ENCODE data around the gene MARCOL.

Gene MARCOL, protein sequence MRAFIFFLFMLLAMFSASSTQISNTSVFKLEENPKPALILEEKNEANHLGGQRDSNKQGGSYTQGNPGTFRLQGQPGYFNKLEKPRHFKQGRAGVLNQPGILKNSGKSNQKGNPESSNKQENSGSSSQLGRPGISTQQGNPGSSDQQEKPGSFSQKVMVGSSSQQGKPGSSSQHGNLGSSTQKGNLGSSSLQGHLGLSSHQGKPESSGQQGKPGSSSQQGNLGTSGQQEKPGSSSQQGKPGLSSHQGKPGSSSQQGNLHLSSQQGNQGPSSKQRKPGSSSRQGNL

DNA sequence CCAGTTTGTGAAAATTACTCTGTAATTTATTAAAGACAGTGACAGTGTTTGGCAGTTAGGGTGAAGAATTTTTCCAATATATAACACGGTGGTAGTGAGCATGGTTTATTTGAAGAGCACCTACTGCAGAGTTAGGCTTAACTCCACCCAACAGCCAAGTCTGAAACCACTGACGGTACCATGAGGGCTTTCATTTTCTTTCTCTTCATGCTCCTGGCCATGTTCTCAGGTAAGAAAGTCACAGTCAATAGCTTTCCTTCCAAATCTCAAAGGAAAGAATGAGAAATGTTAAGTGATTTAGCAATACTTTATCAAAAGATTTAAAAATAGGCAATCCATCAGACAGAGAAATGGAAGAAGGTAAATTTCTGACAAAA is at the start of gene MARCOL:
TSS of gene MARCOL (plus strand) at position 108 of the 377 bp plus-strand sequence. CDS start at position 181, 73 bp downstream.
- Mint-ChIP-seq H3K36me3 (no peaks in the 10 kb centered on the region), H3K27ac (no peak within 1 kb of the TSS), H3K4me1 (ENCODE audit: low read depth) (no peaks in the 10 kb centered on the region), H3K27me3 (no peaks in the 10 kb centered on the region), H3K4me3 (no peak within 1 kb of the TSS), H3K9me3 (ENCODE audit: low read depth) (no peaks in the 10 kb centered on the region)

DNA sequence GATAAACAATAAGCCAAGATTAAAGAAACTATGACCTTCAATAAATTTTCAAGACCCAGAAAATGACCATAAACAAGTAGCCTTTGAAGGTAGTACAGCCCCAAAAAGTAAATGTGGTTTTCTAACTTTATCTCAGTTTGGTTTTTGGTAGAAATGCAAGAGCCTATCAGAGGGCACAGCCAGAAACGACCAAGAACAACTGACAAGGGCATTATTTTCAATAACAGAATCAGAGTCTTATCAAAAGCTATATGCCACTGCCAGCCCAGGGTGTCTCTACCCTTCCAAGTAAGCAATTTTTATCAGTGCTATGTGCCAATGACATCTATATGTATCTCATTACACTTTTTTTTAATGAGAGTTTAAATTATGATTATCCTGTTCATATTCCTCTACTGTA is 47.3 kb upstream of the MARCOL start:
- Mint-ChIP-seq H3K27ac (no peak overlapping the region), H3K36me3 (no peaks in the 10 kb centered on the region), H3K9me3 (ENCODE audit: low read depth) (no peaks in the 10 kb centered on the region), H3K4me3 (no peak overlapping the region), H3K4me1 (ENCODE audit: low read depth) (no peaks in the 10 kb centered on the region), H3K27me3 (peaks cover 5% of the 10 kb centered on the region)

DNA sequence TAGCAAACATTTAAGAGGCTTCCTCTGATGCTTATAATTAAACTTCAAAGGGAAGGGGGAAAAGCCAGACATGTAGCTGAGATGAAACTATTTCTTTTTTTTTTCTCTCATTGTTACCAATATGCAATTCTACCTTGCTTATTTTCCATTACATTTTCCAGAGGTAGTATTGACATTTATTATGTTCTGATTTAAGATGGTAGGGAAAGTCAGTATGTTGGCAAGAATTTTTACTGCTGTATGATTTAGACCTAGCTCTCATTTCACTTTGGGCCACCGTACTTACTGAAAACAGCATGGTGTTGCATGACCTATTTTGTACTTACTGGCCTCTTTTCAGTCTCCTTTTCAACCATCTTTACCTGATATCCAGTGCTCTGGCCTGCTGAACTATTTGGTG is 45.1 kb upstream of the MARCOL start:
- Mint-ChIP-seq H3K27me3 (peaks cover 6% of the 10 kb centered on the region), H3K9me3 (ENCODE audit: low read depth) (no peaks in the 10 kb centered on the region), H3K4me3 (no peak overlapping the region)

DNA sequence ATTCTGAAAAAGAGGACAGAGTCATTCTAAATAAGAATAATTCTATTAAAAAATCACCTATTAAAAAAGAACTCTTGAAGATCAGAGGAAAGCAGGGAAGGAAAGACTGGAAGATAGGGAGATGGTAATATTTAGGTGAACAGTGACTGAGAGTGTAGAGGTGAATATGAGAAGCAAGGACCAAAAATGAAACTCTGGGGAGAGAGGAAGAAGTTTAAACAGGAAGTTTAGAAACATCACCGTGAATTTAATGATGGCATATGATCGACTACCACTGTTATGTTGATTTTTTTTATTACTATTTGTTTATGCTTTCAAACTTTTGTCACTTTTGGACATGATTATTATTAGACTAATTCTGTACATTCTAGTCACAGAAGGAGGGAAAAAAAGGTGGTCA is 37.2 kb upstream of the MARCOL start:
- Mint-ChIP-seq H3K4me1 (ENCODE audit: low read depth) (no peaks in the 10 kb centered on the region), H3K4me3 (no peak overlapping the region), H3K36me3 (no peaks in the 10 kb centered on the region), H3K27me3 (peaks cover 5% of the 10 kb centered on the region), H3K27ac (no peak overlapping the region), H3K9me3 (ENCODE audit: low read depth) (no peaks in the 10 kb centered on the region)

More for the DNA sequence above, 45.1 kb upstream of the MARCOL start:
- H3K36me3 Mint-ChIP-seq: no peaks in the 10 kb centered on the region
- no peak overlapping the region for H3K27ac Mint-ChIP-seq
- H3K4me1 Mint-ChIP-seq (ENCODE audit: low read depth): no peaks in the 10 kb centered on the region

DNA sequence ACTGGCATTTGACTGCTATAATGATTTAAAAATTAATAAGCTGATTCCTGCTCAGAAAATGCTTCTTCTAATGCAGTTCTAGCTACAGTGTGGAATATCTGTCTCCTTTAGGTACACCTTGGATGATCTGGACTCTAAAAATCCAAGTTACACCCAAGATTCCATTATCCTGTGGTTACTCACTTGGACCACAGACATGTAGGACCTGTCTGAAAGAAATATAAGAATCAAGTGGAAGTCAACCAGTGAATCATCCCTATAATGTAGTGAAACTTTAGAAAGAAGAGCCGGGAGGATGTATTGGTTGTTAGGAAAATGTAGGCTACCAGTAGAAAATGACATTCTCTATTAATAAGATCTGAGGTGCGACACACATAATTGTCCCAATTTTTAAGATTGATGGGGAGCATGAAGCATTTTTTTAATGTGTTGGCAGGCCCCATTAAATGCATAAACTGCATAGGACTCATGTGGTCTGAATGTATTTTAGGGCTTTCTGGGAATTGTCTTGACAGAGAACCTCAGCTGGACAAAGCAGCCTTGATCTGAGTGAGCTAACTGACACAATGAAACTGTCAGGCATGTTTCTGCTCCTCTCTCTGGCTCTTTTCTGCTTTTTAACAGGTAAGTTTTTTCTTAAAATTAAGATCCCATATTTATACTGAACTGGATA is 35.7 kb upstream of the MARCOL start, which contains the start of gene SPINK6:
TSS of gene SPINK6 (plus strand) at position 512 of the 673 bp plus-strand sequence. CDS start at position 567, 55 bp downstream.
- Mint-ChIP-seq H3K27me3 (peaks cover 8% of the 10 kb centered on the region), H3K36me3 (no peaks in the 10 kb centered on the region), H3K4me1 (ENCODE audit: low read depth) (no peaks in the 10 kb centered on the region), H3K9me3 (ENCODE audit: low read depth) (no peaks in the 10 kb centered on the region), H3K4me3 (no peak within 1 kb of the TSS), H3K27ac (no peak within 1 kb of the TSS)

DNA sequence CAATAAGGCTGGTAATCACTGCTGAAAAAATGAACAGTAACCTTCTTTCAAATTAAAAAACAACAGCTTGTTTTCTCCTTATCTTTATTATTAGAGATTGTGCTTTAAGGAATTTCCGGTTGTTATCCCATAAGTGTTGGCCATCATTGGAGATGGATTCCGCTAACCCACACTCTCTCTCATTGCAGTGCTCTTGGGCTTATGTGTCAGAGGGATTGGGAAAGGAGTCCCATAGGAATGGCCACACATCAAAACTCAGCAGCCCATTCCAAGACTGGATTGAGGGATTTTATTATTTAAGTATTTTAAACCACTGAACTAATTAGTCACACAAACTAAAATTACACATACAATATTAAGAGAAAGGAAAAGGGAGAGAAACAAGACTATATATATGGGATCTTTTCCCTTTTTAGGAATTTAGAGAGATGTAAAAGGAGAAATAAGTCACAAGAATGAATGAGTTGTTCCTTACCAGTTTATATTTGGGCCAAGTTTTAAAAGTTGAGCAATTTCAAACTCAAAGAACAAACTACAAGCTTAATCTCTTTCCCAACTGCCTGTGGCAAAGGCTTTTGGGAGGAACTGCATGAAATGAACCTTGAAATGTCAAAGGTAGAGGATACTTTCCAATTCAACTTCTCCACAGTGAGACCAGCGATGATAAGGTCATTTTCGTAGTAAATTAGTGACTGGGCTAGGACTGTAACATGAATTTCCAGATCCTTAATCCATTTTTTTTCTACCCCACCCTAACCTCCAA is 33.1 kb upstream of the MARCOL start:
- peaks cover 5% of the 10 kb centered on the region for H3K27me3 Mint-ChIP-seq

DNA sequence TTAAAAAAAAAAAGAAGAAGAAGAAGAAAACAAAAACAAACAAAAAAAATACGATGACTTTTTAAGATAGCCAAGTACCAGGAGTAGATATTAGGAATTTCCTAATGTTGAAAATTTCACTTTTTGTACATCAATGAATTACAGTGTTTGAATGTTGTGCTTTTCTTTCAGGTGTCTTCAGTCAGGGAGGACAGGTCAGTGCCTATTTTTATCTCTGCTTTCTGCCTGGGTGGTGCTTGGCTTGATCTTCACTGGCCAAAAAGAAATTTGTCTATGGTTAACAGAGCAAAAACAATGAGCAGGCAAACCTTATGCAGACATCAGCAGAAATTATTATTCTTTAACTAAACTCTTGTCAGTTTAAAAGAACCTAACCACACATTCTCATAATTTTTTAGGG is 32.5 kb upstream of the MARCOL start:
- Mint-ChIP-seq H3K4me3 (no peak overlapping the region), H3K36me3 (no peaks in the 10 kb centered on the region), H3K4me1 (ENCODE audit: low read depth) (no peaks in the 10 kb centered on the region), H3K9me3 (ENCODE audit: low read depth) (no peaks in the 10 kb centered on the region), H3K27me3 (peaks cover 5% of the 10 kb centered on the region), H3K27ac (no peak overlapping the region)

More for the DNA sequence above, 33.1 kb upstream of the MARCOL start:
- Mint-ChIP-seq H3K9me3 (ENCODE audit: low read depth) (no peaks in the 10 kb centered on the region), H3K4me1 (ENCODE audit: low read depth) (no peaks in the 10 kb centered on the region), H3K4me3 (no peak overlapping the region), H3K36me3 (no peaks in the 10 kb centered on the region), H3K27ac (no peak overlapping the region)

DNA sequence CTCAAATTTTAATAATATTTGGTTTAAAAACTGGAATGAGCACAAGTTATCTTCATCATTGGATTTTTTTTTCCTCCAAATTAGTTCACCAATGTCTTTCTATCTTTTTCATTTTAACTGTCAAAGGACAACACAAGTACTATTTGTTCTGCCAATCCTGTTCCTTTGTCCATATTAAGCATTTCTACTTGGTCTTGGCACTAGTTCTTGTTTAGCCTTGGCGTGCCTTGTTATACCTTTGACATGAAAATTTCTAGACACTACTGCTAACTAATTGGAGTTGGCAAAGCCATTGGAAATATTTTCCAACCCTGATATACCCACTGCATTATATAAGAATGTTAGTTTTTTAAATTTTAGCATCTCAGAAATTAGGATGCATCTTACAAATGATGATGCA is 31.7 kb upstream of the MARCOL start:
- Mint-ChIP-seq H3K9me3 (ENCODE audit: low read depth) (no peaks in the 10 kb centered on the region), H3K4me1 (ENCODE audit: low read depth) (no peaks in the 10 kb centered on the region), H3K27me3 (peaks cover 5% of the 10 kb centered on the region), H3K4me3 (no peak overlapping the region), H3K27ac (no peak overlapping the region), H3K36me3 (no peaks in the 10 kb centered on the region)

DNA sequence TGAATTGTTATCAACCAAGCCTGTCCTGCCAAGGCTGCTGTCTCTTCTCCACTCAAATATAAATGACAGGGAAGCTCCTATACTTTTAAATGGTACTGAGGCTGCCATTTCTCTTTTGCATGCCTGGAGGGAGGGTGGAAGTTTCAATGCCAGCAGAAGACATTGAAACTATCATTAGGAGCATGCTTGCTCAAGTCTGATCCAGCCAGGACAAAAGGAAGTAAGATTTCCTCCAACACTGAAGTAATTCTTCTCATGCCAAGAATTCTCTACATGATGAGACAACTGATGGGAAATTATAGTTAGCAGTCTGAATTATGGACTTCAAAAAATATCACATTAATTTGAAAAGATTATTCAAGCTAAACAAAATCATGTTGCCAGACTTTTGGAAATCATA is 30.1 kb upstream of the MARCOL start:
- Mint-ChIP-seq H3K9me3 (ENCODE audit: low read depth) (no peaks in the 10 kb centered on the region), H3K4me3 (no peak overlapping the region), H3K36me3 (no peaks in the 10 kb centered on the region), H3K27me3 (peaks cover 7% of the 10 kb centered on the region), H3K27ac (no peak overlapping the region), H3K4me1 (ENCODE audit: low read depth) (no peaks in the 10 kb centered on the region)

DNA sequence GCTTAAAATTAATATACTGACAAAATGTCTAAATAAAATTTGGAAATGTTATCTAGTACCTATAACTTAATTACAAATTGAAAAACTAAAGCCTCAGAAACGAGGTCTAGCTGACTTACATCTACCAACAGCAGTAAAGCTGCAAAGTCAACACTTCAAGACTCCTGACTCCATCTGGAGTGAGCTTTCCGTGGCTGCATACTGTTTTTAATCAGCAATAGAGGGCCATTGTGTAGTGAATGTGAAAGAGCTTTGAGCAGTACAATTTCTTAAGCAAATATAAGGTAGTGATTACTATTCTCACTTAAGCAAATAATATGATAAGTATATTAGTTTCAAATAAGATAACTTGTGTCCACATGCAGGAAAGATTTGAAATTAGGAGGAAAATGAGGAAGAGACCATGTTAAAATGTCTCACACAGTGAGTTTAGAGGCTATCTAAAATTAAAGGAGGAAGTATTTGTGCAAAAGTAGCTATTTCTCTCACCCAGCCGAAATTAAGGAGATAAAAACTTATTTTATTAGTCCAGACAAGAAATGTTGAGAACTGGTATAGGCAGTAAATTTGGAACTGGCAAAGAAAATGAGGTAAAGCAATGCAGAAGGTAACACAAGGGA is 29.1 kb upstream of the MARCOL start:
- Mint-ChIP-seq H3K4me3 (no peak overlapping the region), H3K27ac (no peak overlapping the region), H3K36me3 (no peaks in the 10 kb centered on the region), H3K4me1 (ENCODE audit: low read depth) (no peaks in the 10 kb centered on the region), H3K9me3 (ENCODE audit: low read depth) (no peaks in the 10 kb centered on the region), H3K27me3 (peaks cover 7% of the 10 kb centered on the region)

DNA sequence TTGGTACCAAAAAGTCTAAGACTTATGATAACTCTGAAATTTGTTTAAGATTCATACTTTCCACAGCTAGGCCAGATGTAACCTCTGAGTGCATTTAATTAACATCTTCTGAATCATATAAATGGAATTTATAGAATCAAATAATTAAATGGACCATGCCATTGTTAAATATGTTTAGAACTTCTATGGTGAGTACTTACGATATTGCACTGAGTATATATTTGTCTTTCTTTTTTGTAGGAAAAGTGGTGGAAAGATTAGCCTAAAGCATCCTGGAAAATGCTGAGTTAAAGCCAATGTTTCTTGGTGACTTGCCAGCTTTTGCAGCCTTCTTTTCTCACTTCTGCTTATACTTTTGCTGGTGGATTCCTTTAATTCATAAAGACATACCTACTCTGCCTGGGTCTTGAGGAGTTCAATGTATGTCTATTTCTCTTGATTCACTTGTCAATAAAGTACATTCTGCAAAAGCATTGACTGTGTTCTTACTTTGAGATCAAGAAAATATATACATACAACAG is 23.6 kb upstream of the MARCOL start:
- Mint-ChIP-seq H3K27me3 (peaks cover 1% of the 10 kb centered on the region), H3K4me3 (no peak overlapping the region)

DNA sequence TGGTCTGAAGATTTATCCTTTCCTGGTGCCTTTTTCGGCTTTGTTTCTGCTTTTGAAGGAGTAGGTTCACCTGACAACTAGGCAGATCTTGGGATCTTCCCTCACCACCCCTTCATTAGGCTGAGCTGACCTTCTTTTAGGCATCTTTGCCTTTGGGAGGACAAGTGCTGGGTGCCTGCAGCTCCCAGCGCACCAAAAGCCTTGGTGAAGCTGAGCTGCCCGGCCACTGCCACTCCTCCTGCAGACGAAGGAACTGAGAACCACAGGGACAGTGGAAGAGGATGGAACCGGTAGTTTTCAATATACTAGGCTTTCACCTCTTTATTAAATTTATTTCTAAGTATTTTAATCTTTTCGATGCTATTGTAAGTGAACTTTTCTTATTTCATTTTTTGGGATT is 16.8 kb upstream of the MARCOL start:
- Mint-ChIP-seq H3K9me3 (ENCODE audit: low read depth) (no peaks in the 10 kb centered on the region), H3K4me1 (ENCODE audit: low read depth) (no peaks in the 10 kb centered on the region), H3K36me3 (no peaks in the 10 kb centered on the region), H3K27me3 (peaks cover 4% of the 10 kb centered on the region), H3K27ac (no peak overlapping the region), H3K4me3 (no peak overlapping the region)

More for the DNA sequence above, 23.6 kb upstream of the MARCOL start:
- no peaks in the 10 kb centered on the region for H3K9me3 Mint-ChIP-seq (ENCODE audit: low read depth)
- H3K27ac Mint-ChIP-seq: no peak overlapping the region
- no peaks in the 10 kb centered on the region for H3K4me1 Mint-ChIP-seq (ENCODE audit: low read depth)
- no peaks in the 10 kb centered on the region for H3K36me3 Mint-ChIP-seq

DNA sequence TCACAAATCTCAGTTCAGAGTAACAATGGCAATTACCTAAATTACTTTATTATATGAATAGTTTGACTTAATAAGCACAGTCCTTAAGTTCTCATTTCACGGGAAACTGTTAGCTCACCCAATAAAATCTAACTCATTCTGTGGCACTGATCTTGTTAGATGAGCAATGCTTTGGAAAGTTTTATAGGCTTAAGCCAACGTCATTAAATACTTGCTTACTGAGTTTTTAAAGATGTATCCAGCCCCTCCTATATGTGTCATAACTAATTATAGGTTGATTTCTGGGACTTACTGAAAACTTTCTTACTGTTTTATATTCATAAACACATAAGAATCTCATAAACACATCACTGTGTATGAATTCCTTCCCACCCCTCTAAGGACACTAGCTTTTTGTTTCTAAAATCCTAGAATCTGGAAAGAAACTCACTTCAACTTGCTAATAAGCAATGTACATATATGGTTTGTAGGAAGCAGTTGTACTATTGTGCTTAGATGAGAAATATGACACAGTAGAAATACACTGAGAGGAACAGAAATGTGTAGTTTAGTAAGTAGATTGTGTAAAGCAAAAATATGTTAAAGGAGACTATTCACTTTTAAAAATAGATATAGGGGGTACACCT is 14.1 kb upstream of the MARCOL start:
- no peaks in the 10 kb centered on the region for H3K36me3 Mint-ChIP-seq

DNA sequence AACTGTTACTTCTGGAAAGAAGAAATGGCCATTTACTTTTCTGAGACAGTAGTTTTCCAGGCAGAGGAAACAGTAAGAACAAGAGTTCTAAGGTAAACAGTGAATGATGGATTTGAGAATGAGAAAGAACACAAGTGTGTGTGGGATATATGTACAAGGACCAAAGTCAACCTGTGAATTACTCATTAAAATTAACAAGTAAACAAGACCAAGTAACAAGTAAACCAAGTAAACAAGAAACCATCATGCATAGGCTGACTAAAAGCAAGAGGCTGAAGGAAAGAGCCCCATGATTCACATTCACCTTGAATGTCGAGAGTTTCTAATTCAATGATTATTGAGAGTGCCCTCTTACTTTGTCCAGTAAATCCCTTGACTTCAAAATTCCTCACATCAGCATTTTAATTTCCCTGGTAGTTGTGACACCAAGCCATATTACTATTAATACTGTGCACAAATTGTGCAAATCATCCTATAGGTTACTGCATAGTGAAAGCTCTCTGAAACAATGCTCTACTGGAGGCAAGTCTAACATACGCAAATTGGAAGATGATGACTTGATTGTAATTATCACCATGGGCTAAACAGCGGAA is 9.8 kb upstream of the MARCOL start:
- Mint-ChIP-seq H3K27ac (no peak overlapping the region), H3K36me3 (no peaks in the 10 kb centered on the region), H3K9me3 (ENCODE audit: low read depth) (no peaks in the 10 kb centered on the region), H3K4me1 (ENCODE audit: low read depth) (no peaks in the 10 kb centered on the region), H3K27me3 (peaks cover 7% of the 10 kb centered on the region), H3K4me3 (no peak overlapping the region)

More for the DNA sequence above, 14.1 kb upstream of the MARCOL start:
- Mint-ChIP-seq H3K4me1 (ENCODE audit: low read depth) (no peaks in the 10 kb centered on the region), H3K27me3 (peaks cover 7% of the 10 kb centered on the region), H3K4me3 (no peak overlapping the region), H3K9me3 (ENCODE audit: low read depth) (no peaks in the 10 kb centered on the region), H3K27ac (no peak overlapping the region)

Data from activated naive CD8-positive, alpha-beta T cell (primary cell).